HL-60 (cell line): ENCODE measurements around the gene IP6K1.

Source experiments
- DNase-seq, 2 experiments: peaks; one replicate each; pipeline ENCODE4 v3.0.0-alpha.2; 2010 to 2020; ENCODE audit warnings: low read depth in 1 of 2, low spot score in 1 of 2
- H3K27ac ChIP-seq: fragments of 250-450 bp; sonication (Bioruptor Pico); replicated peaks from 2 replicates; pipeline ENCODE4 v1.5.1; 2020; ENCODE audit warnings: mild to moderate bottlenecking, moderate library complexity
- H3K27me3 ChIP-seq: fragments of 250-450 bp; sonication (Bioruptor Pico); 2 replicates; pipeline ENCODE4 v1.5.1; 2021; ENCODE audit warnings: mild to moderate bottlenecking, moderate library complexity; ENCODE audit not compliant: insufficient read depth, poor library complexity, severe bottlenecking
- H3K4me3 ChIP-seq: replicated peaks from 2 replicates; pipeline ENCODE4 v1.5.1; 2011; ENCODE audit warnings: mild to moderate bottlenecking, control low read depth, low read length; ENCODE audit not compliant: insufficient read depth
- CTCF ChIP-seq: IDR thresholded peaks from one replicate; pipeline ENCODE4 v1.5.1; 2011; ENCODE audit warnings: low read length, control low read depth, inconsistent platforms; ENCODE audit not compliant: insufficient read depth
- GABPA ChIP-seq: IDR thresholded peaks from 2 replicates; pipeline ENCODE4 v1.6.1; 2012; ENCODE audit warnings: low read depth
- POLR2AphosphoS5 ChIP-seq: IDR thresholded peaks from 2 replicates; pipeline ENCODE4 v1.6.1; 2012; ENCODE audit warnings: low read depth
- REST ChIP-seq: IDR thresholded peaks from 2 replicates; pipeline ENCODE4 v1.6.1; 2012; ENCODE audit warnings: low read depth; ENCODE audit not compliant: insufficient replicate concordance
- SPI1 ChIP-seq: IDR thresholded peaks from 2 replicates; pipeline ENCODE4 v1.6.1; 2012; ENCODE audit warnings: low read depth, mild to moderate bottlenecking, borderline replicate concordance

Gene IP6K1

DNA sequence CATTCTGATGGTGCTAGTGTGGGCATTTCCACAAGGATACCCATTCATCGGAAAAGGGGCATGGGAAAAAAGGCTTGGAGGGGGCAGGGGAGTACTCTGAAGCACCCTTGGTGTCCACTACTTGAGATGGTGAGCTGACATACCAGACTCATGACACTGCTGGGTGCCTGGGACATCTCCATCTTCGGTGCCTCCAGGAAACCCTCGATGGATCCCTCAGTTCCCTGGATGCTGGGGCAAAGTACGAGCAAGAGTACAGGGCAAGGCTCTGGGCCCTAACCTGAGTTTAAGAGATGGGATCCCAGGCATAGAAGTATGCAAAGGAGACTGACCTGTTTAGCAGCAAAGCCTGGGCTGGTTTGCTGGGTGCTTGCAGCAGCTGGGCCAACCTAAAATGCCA, 5.2 kb upstream of the IP6K1 start:
- Histone ChIP-seq H3K27ac (no peak overlapping the region), H3K4me3 (no peak overlapping the region), H3K27me3 (no peaks in the 10 kb centered on the region)
- DNase-seq, result no peak
- TF ChIP-seq REST (no peak), SPI1 (no peak)

DNA sequence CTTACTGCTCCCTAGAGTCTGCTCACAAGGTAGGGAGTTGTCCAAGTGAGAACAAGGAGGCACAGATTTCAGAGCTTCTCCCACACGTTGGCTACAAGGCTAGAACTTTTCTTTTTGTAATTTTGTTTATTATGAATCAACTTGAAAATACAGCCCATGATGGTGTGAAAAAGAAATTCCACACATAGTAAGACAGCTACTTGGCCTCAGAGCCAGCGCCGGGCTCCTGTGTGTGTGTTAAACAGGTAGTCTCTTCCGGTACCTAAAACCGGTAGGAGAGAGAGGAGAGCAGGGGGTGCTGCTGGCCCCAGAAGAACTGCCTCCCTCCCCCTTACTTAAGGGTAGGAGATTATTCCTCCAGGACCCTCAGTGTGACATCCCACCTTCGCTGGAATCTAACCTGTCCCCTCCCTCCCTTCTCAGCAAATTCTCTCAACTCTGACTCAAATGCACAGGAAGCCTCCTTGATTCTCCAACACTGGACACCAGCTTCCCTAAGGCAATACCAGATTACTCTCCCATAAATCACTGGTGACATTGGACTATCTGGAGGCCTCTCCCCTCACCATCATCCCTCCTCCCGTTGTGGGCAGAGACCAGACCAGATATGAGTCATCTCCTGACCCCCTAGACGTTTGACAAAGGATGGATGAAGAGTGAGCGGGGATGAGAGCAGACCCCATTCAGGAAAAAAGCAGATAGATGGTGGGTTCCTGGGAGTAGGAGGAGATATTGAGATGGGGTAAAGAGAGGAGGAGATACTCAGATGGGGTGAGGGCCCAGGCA, 4.5 kb upstream of the IP6K1 start:
- no peaks in the 10 kb centered on the region for H3K27me3 ChIP-seq
- no peak for TF ChIP-seq REST
- no peak for TF ChIP-seq SPI1
- no peak for TF ChIP-seq POLR2AphosphoS5
- no peak for TF ChIP-seq GABPA
- no peak for TF ChIP-seq CTCF
- DNase-seq, result no peak
- no peak overlapping the region for H3K27ac ChIP-seq
- H3K4me3 ChIP-seq, result no peak overlapping the region

GRCh38 chr3:49788056-49788455, 1.7 kb upstream of the IP6K1 start:
- H3K27me3 ChIP-seq, result no peaks in the 10 kb centered on the region
- DNase-seq, result no peak
- TF ChIP-seq POLR2AphosphoS5, result no peak
- TF ChIP-seq GABPA, result no peak
- no peak for TF ChIP-seq SPI1
- no peak for TF ChIP-seq REST
- TF ChIP-seq CTCF, result no peak
- no peak overlapping the region for H3K27ac ChIP-seq
- H3K4me3 ChIP-seq, result no peak overlapping the region
